Activated CD8-positive, alpha-beta T cell treated with anti-CD3 and anti-CD28 coated beads, Interleukin-2, amount 10 ng/mL, durations not matched to agents 7 days and 5 days (primary cell): Measurements from ENCODE around the gene C17orf107. TPM values are rescaled to one million over a fixed set of nuclear protein-coding genes. Genes with fewer than 3 reads are reported as not detected.
"Not testable (repeated sequence)": the region's sequence is repeated elsewhere in the genome, so short reads cannot be mapped to it uniquely, and the experiment has no call there.

Experiments
- ATAC-seq: fragments of 150-1000 bp; cut with Tn5 transposase; one replicate; pipeline ENCODE4 v1.10.0; 2021; ENCODE audit warnings: moderate library complexity
- CTCF ChIA-PET: fragments of 350-600 bp; sonication (Branson Sonifier 250); formaldehyde crosslinking; loops from one replicate; lab custom pipeline; 2021; ENCODE audit warnings: antibody characterized with exemption; lab: Charles Lee
- POLR2A ChIA-PET: fragments of 350-600 bp; sonication (Branson Sonifier 250); formaldehyde crosslinking; loops from one replicate; lab custom pipeline; 2021; ENCODE audit warnings: antibody characterized with exemption; lab: Charles Lee
- DNase-seq: peaks from one replicate; pipeline ENCODE4 v3.0.0-alpha.2; 2020
- H3K27ac Mint-ChIP-seq: one replicate; pipeline ENCODE4 v1.8.0; 2021; ENCODE audit warnings: mild to moderate bottlenecking, mixed read lengths
- H3K27me3 Mint-ChIP-seq: one replicate; pipeline ENCODE4 v1.8.0; 2021; ENCODE audit warnings: low read depth, mixed read lengths
- H3K36me3 Mint-ChIP-seq: one replicate; pipeline ENCODE4 v1.8.0; 2021; ENCODE audit warnings: low read depth, mixed read lengths
- H3K4me1 Mint-ChIP-seq: one replicate; pipeline ENCODE4 v1.8.0; 2021; ENCODE audit warnings: low read depth, mixed read lengths
- H3K4me3 Mint-ChIP-seq: one replicate; pipeline ENCODE4 v1.8.0; 2021; ENCODE audit warnings: mild to moderate bottlenecking, mixed read lengths
- H3K9me3 Mint-ChIP-seq: one replicate; pipeline ENCODE4 v1.8.0; 2022; ENCODE audit warnings: mixed read lengths; ENCODE audit not compliant: insufficient read depth
- total RNA-seq, 2 experiments: library from RNA; stranded (reverse); gene quantifications; one replicate each; pipeline ENCODE4 v1.2.3, GENCODE V29; 2021

C17orf107 gene
- total RNA-seq, 2 experiments from 2014 or later: 0.97 to 1.1 TPM

GRCh38 chr17:4926577-4927335, 27.4 kb downstream of the C17orf107 start:
- H3K9me3 Mint-ChIP-seq, POLR2A ChIA-PET, H3K4me3 Mint-ChIP-seq, DNase-seq, H3K27me3 Mint-ChIP-seq, H3K27ac Mint-ChIP-seq, ATAC-seq, H3K4me1 Mint-ChIP-seq: not testable (repeated sequence)
- peaks cover 29% of the 10 kb centered on the region for H3K36me3 Mint-ChIP-seq
- CTCF ChIA-PET: interaction anchor here (1.0 to 1.4 kb wide), 2 partner anchors 18 to 23 kb away, joined by 4 read pairs; partner anchors contain the start of gene CHRNE

GRCh38 chr17:4928881-4929280, 29.5 kb downstream of the C17orf107 start:
- H3K4me3 Mint-ChIP-seq: no peak overlapping the region
- ChIA-PET POLR2A (interaction anchor here (1.6 kb wide), 1 partner anchor 10 kb away, joined by 3 read pairs; no protein-coding TSS in a partner anchor), CTCF (no interaction called here)
- H3K27ac Mint-ChIP-seq: no peak overlapping the region
- no peaks in the 10 kb centered on the region for H3K9me3 Mint-ChIP-seq
- no peak for DNase-seq
- no peaks in the 10 kb centered on the region for H3K27me3 Mint-ChIP-seq
- ATAC-seq: no peak
- H3K4me1 Mint-ChIP-seq: peaks cover 7% of the 10 kb centered on the region
- peaks cover 33% of the 10 kb centered on the region for H3K36me3 Mint-ChIP-seq

- CTCF ChIA-PET: interaction anchor here (0.6 kb wide), 1 partner anchor 149 kb away, joined by 4 read pairs; no protein-coding TSS in a partner anchor
- no peak for ATAC-seq
- no peak within 1 kb of the TSS for H3K27ac Mint-ChIP-seq
- H3K4me3 Mint-ChIP-seq: no peak within 1 kb of the TSS
- peaks cover 50% of the 10 kb centered on the region for H3K36me3 Mint-ChIP-seq
- H3K27me3 Mint-ChIP-seq: no peaks in the 10 kb centered on the region
- POLR2A ChIA-PET: interaction anchor here (1.6 kb wide), 1 partner anchor 8 kb away, joined by 6 read pairs; no protein-coding TSS in a partner anchor
- H3K9me3 Mint-ChIP-seq: no peaks in the 10 kb centered on the region
- no peak for DNase-seq
- peaks cover 26% of the 10 kb centered on the region for H3K4me1 Mint-ChIP-seq
These were observed 32.6 kb downstream of the C17orf107 start, which contains the start of gene GP1BA for GRCh38 chr17:4931963-4932362. GP1BA (plus strand) TSS chr17:4932277; CDS start chr17:4932605, 328 bp downstream.

- no peak for DNase-seq
- no peak for ATAC-seq
- Mint-ChIP-seq H3K27me3 (no peaks in the 10 kb centered on the region), H3K4me3 (no peak overlapping the region), H3K27ac (no peak overlapping the region), H3K36me3 (peaks cover 55% of the 10 kb centered on the region), H3K4me1 (peaks cover 34% of the 10 kb centered on the region), H3K9me3 (no peaks in the 10 kb centered on the region)
- CTCF ChIA-PET: interaction anchor here (0.6 kb wide), 1 partner anchor 150 kb away, joined by 4 read pairs; no protein-coding TSS in a partner anchor
- POLR2A ChIA-PET: interaction anchor here (0.6 to 1.6 kb wide), 3 partner anchors 8 to 101 kb away, joined by 3 to 6 read pairs (median 3); no protein-coding TSS in a partner anchor
These were observed 33.4 kb downstream of the C17orf107 start for GRCh38 chr17:4932756-4933155.

GRCh38 chr17:4933646-4934045, 34.3 kb downstream of the C17orf107 start:
- ATAC-seq: no peak
- Mint-ChIP-seq H3K4me1 (peaks cover 43% of the 10 kb centered on the region), H3K36me3 (peaks cover 60% of the 10 kb centered on the region), H3K9me3 (no peaks in the 10 kb centered on the region), H3K27ac (peak overlapping the region; percentile 41), H3K27me3 (no peaks in the 10 kb centered on the region), H3K4me3 (no peak overlapping the region)
- ChIA-PET POLR2A (interaction anchor here (1.3 to 1.4 kb wide), 2 partner anchors 9 to 22 kb away, joined by 3 read pairs; no protein-coding TSS in a partner anchor), CTCF (interaction anchor here (0.7 to 1.3 kb wide), 3 partner anchors 25 to 34 kb away, joined by 3 to 5 read pairs (median 3); partner anchors contain the start of genes CHRNE and SPAG7)
- DNase-seq: no peak

GRCh38 chr17:4934173-4934979, 35.0 kb downstream of the C17orf107 start:
- no peaks in the 10 kb centered on the region for H3K27me3 Mint-ChIP-seq
- no peaks in the 10 kb centered on the region for H3K9me3 Mint-ChIP-seq
- POLR2A ChIA-PET: interaction anchor here (0.6 to 1.4 kb wide), 3 partner anchors 9 to 21 kb away, joined by 3 to 5 read pairs (median 3); no protein-coding TSS in a partner anchor
- H3K4me3 Mint-ChIP-seq: no peak overlapping the region
- ATAC-seq (peak; percentile 20), DNase-seq (peak; percentile 35)
- CTCF ChIA-PET: interaction anchor here (0.7 to 1.3 kb wide), 3 partner anchors 25 to 33 kb away, joined by 3 to 5 read pairs (median 3); partner anchors contain the start of genes CHRNE and SPAG7
- peak overlapping the region; percentile 50 for H3K27ac Mint-ChIP-seq
- peaks cover 61% of the 10 kb centered on the region for H3K36me3 Mint-ChIP-seq
- H3K4me1 Mint-ChIP-seq: peaks cover 47% of the 10 kb centered on the region

- CTCF ChIA-PET: interaction anchor here (2.6 kb wide), 1 partner anchor 26 kb away, joined by 7 read pairs; no protein-coding TSS in a partner anchor
- Mint-ChIP-seq H3K4me1 (peaks cover 47% of the 10 kb centered on the region), H3K9me3 (no peaks in the 10 kb centered on the region), H3K36me3 (peaks cover 63% of the 10 kb centered on the region), H3K27me3 (no peaks in the 10 kb centered on the region), H3K27ac (no peak overlapping the region), H3K4me3 (no peak overlapping the region)
- no peak for DNase-seq
- no peak for ATAC-seq
- POLR2A ChIA-PET: interaction anchor here (1.3 kb wide), 1 partner anchor 12 kb away, joined by 4 read pairs; no protein-coding TSS in a partner anchor
These were observed 36.3 kb downstream of the C17orf107 start for GRCh38 chr17:4935650-4936049.

GRCh38 chr17:4936436-4936835, 37.1 kb downstream of the C17orf107 start:
- ATAC-seq (no peak), DNase-seq (no peak)
- ChIA-PET CTCF (interaction anchor here (2.6 kb wide), 1 partner anchor 27 kb away, joined by 7 read pairs; no protein-coding TSS in a partner anchor), POLR2A (interaction anchor here (1.3 to 1.5 kb wide), 3 partner anchors 11 to 31 kb away, joined by 3 to 5 read pairs (median 4); partner anchors contain the start of gene SPAG7)
- H3K36me3 Mint-ChIP-seq: peaks cover 64% of the 10 kb centered on the region
- no peak overlapping the region for H3K4me3 Mint-ChIP-seq
- H3K9me3 Mint-ChIP-seq: no peaks in the 10 kb centered on the region
- peak overlapping the region; percentile 47 for H3K27ac Mint-ChIP-seq
- H3K27me3 Mint-ChIP-seq: no peaks in the 10 kb centered on the region
- H3K4me1 Mint-ChIP-seq: peaks cover 47% of the 10 kb centered on the region

- POLR2A ChIA-PET: interaction anchor here (0.9 to 1.5 kb wide), 3 partner anchors 12 to 19 kb away, joined by 3 read pairs; no protein-coding TSS in a partner anchor
- CTCF ChIA-PET: interaction anchor here (2.6 kb wide), 1 partner anchor 28 kb away, joined by 7 read pairs; no protein-coding TSS in a partner anchor
- DNase-seq: no peak
- Mint-ChIP-seq H3K4me1 (peaks cover 58% of the 10 kb centered on the region), H3K9me3 (no peaks in the 10 kb centered on the region), H3K27ac (no peak overlapping the region), H3K27me3 (no peaks in the 10 kb centered on the region), H3K4me3 (peak overlapping the region; percentile 97), H3K36me3 (peaks cover 74% of the 10 kb centered on the region)
- ATAC-seq: no peak
These were observed 38.2 kb downstream of the C17orf107 start for GRCh38 chr17:4937553-4937952.

GRCh38 chr17:4938069-4938491, 38.7 kb downstream of the C17orf107 start:
- Mint-ChIP-seq H3K27me3 (no peaks in the 10 kb centered on the region), H3K36me3 (peaks cover 79% of the 10 kb centered on the region), H3K27ac (peak overlapping the region; percentile 64), H3K4me1 (peaks cover 63% of the 10 kb centered on the region), H3K4me3 (peak overlapping the region; percentile 97), H3K9me3 (no peaks in the 10 kb centered on the region)
- DNase-seq (no peak), ATAC-seq (no peak)
- ChIA-PET POLR2A (interaction anchor here (0.9 to 1.2 kb wide), 2 partner anchors 12 to 20 kb away, joined by 3 read pairs; no protein-coding TSS in a partner anchor), CTCF (interaction anchor here (3.0 kb wide), 1 partner anchor 29 kb away, joined by 13 read pairs; no protein-coding TSS in a partner anchor)
